Activated T-helper 9 cell treated with anti-CD3 and anti-CD28 coated beads, Interleukin-2, amount 50 U/mL, for 16 hours (primary cell): ENCODE measurements around the gene PLN.

Experiments used
- DNase-seq: peaks from one replicate; pipeline ENCODE4 v3.0.0-alpha.2; 2020; ENCODE audit warnings: low read depth

PLN gene

DNA sequence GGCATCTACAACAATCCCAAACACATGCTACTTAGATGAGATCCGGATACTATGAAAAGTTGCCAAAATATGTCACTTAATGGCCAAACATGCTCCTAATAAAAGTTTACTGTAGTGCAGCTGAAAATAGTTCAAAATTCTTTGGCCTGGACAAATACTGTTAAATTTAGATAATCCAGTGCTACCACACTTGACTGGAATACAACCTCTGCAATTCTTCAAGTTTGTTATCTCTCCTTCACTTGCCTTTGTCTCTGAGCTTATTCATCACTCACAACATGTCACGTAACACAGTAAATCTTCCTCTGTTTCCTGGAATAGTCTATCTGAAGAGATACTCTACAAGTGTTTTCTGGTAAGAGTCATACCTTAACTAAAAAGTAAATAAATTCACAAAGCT, 10.5 kb upstream of the PLN start:
- no peak for DNase-seq

DNA sequence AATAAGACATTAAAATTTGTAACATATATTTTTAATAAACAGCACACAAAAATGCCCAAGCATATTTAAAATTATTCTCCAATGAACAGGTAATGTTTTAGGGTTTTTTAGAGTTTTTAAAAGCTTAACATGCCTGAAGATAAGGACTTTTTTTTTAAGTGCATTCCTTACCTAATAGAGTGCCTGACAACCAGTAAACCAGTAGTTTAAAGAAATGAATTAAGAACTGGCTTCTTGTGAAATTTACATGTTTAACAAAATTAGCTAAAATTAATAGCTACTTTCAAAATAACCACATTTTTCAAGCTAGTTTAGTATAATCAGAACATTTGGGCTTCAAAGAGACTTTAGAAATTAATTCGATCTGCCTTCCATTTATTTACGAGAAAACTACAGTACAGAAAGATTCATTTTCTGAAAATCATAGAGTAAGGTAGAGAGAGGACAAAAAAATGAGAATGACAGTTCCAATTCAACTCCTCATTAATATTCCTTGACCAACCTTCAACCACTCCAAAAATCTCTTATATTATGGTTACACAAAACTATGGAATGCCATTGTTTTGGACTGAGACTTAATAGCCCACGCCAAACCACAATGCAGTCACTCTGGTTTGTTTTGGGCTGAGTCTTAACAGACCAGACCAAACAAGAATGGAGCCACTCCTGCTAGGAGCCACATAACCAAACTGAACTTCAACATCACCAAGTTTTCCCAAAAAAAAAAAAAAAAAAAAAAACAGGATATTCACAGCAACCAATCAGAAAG, 5.7 kb upstream of the PLN start:
- DNase-seq, result no peak

DNA sequence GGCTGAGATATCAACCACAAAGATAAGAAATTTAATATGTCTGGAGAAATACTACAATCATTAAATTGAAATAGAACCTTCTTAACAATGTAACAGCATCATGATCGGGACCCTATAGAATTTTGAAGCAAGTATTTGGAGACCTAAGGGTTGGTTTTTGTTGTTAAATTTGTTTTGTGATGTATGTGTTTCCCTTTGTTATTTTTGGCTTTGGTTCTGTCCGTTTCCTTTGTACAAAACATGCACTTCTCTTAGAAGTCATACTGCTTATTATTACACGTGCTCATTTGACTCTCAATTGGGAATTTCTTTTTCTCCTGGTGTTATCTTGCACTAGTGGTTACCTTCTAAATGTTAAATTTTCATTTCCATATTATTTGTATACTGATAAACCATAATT, 4.0 kb upstream of the PLN start:
- DNase-seq, result no peak

- DNase-seq, result no peak
These were observed 1.8 kb upstream of the PLN start for GRCh38 chr6:118546164-118546879.

DNA sequence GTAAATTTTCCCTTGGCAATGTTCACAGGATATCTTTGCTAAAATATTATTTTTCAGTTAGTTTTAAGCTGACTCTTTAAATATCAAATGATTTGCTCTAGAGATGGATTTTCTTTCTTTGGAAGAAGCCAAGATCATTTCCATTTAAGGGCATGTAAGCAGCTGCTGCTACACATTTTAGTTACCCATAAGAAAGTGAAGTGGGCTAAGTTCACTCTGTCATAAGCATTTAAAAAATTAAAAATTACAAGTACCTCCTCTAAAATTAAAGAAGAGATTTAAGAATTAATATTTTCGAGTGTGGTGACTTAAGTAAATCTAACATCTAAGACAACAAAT, 1.2 kb upstream of the PLN start:
- DNase-seq, result no peak

GRCh38 chr6:118548613-118549012, 517 bp downstream of the PLN start:
- no peak for DNase-seq

DNA sequence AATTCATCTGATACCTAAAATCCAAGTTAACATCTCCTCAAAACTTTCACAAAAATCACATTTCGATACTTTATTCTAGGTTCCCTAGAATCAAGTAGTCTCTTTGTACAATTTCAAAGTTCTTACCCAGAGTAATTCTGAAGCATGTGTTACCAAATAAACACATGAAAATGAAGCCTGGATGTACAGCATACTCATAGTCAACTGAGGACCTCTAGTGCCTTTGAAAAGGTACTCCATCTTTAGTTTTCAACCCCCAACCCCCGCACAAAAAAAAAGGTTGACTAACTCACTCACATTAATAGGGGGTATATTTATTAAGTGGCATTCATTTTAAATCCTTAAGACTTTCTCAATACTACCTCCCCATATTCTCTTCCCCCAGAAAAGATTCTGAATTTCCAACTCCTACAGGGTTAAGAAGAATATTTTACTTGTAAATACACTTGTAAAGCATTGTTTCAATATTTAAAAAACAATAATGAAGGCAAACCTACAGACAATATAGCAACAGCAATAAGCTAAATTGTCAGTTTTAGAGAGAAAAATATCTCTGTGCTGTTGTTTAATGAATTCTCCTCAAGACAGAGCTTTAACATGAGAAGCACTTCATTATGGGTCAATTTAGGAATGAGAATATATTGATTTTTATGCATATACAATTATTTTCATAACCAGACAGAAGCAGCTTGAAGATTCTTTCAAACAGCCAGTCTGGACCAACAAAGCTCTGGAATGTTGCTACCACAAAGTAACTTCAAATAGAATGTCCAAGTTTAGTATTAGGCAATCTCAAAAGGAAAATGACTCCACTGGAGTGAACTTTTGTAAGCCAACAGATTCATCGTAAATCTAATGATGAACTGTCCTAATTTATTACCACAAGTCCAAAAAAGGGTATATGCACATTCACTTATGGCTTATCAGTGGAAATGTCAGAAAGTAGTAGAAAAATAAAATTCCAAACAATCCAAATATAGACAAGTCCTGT, 3.3 kb downstream of the PLN start:
- no peak for DNase-seq

- no peak for DNase-seq
These were observed 5.0 kb downstream of the PLN start for GRCh38 chr6:118553132-118553531.

GRCh38 chr6:118554698-118555097, 6.6 kb downstream of the PLN start:
- no peak for DNase-seq

DNA sequence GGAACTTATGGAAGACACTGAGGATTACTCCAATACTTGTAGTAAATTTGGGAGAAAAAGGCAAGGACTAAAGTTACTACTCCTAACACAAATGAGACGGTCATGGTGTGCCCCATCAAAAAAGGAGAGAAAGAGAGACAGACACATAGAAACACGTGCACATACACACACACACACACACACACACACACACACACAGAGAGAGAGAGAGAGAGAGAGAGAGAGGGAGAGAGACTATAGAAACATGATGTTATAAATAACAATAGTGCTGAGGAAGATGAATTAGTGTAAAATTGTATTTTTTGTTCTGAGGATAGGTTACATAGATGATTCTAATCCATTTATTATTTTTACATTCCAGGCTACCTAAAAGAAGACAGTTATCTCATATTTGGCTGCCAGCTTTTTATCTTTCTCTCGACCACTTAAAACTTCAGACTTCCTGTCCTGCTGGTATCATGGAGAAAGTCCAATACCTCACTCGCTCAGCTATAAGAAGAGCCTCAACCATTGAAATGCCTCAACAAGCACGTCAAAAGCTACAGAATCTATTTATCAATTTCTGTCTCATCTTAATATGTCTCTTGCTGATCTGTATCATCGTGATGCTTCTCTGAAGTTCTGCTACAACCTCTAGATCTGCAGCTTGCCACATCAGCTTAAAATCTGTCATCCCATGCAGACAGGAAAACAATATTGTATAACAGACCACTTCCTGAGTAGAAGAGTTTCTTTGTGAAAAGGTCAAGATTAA, 10.5 kb downstream of the PLN start:
- no peak for DNase-seq

DNA sequence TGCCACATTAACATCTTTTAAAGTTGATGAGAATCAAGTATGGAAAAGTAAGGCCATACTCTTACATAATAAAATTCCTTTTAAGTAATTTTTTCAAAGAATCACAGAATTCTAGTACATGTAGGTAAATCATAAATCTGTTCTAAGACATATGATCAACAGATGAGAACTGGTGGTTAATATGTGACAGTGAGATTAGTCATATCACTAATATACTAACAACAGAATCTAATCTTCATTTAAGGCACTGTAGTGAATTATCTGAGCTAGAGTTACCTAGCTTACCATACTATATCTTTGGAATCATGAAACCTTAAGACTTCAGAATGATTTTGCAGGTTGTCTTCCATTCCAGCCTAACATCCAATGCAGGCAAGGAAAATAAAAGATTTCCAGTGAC, 11.6 kb downstream of the PLN start:
- no peak for DNase-seq

DNA sequence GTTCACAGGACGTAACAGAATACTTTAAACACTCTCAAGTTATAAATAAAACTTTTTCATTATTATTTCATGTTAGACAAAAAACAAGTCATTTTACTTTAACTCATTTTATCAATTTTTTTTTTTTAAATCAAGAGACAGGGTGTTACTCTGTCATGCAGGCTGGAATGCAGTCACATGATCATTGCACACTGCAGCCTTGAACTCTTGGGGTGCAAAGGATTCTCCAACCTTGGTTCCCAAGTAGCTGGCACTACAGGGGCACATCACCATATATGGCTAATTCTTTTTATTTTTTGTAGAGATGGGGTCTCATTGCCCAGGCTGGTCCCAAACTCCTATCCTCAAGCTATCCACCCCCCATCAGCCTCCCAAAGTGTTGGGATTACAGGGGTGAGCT, 14.2 kb downstream of the PLN start:
- no peak for DNase-seq

GRCh38 chr6:118562959-118563358, 14.9 kb downstream of the PLN start:
- DNase-seq, result no peak

DNA sequence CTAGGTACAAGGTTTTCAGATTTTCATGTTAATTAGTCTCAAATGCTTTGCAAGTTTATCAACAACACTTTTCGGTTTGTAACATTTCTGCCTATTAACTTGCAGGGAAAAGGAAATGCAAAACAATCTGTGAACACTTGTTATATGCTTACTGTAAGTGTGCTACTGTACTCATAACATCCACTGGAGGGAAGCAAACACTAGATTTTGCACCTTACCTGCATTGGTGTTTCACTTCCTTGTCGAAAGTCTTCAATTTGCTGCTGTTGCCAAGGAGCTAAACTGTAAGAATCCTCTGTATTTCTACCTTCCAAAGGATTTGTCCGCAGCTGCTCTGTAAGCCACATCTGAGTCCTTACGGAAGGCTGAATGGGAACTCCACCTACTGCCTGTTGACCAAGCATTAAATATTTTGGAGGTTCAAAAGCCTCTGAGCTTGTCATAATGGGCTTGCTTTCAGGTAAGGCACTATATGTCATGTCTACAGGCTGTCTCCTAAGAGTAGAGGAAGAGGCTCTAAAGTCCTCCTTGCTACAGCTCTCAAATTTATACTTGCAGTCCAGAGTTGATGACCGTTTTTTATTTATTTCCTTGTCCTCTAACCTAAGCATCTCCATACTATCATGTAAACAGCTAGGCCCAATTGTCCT, 17.3 kb downstream of the PLN start:
- no peak for DNase-seq

DNA sequence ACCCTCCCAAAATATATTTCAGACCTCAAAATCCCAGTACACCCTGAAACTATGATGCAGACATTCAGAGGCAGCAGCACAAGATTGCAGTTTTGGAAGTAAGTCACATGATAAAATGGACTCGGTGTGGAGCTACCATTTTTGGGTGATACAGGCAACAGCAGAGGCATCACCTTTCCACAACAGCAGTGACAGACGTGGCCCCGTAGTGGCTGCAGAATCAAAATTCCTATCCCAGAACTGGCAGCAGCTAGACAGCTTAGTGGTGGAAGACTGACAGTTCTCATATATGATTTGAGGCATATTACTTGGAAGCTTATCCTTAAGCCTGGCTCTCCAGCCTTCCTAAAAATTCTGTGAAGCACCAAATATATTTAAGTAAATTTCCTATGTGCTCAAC, 19.9 kb downstream of the PLN start:
- DNase-seq, result no peak

GRCh38 chr6:118569498-118569897, 21.4 kb downstream of the PLN start:
- no peak for DNase-seq

GRCh38 chr6:118571121-118571520, 23.0 kb downstream of the PLN start:
- DNase-seq, result no peak

DNA sequence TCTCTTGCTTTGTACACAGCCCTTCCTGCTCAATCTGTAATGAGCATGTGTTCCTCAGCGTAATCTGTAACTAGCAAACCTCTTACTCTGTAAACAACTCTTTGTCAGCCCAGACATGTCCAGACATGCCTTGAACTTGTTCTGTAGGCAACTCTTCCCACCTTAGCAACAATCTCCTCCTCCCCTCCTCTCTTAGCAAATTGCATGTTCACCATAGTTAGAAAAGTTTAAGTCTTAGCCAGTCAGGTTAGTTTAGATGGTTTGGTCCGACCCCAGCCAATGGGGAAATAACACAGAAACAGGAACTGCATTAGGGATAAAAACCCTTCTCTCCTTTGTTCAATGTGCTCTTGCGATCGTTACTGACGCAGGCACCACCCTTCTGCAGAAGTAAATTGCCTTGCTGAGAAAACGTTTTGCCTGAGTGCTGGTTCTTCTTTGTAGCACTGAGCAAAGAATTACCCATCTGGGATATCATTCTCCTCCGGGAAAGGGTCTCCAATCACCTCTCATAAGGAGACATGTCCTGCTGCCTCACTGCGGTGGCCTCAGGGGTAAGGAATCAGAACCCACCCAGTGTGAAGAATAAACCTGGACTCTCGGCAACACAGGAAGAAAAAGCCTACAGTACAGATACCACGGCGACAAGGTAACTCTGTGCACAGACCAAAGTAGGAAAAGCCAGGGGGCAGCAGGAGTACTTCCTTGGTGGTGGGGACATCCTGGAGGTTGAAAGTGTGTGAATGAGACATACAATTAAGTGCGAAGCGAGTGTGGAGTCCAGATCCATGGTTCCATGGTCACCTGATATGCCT, 26.2 kb downstream of the PLN start:
- no peak for DNase-seq

DNA sequence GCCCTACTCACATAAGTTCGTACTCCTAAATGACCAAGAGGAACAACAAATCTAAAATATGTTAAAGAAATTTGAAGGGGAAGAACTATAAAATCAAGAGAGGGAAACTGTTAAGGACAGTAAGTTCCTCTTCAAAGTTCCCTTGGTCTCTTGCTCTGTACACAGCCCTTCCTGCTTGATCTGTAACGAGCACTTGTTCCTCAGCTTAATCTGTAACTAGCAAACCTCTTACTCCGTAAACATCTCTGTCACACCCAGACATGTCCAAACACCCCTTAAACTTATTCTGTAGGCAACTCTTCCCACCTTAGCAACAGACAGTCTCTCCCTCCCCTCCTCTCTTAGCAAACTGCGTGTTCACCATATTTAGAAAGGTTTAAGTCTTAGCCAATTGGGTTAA, 29.9 kb downstream of the PLN start:
- DNase-seq, result no peak

- no peak for DNase-seq
These were observed 30.5 kb downstream of the PLN start for GRCh38 chr6:118578617-118579016.

DNA sequence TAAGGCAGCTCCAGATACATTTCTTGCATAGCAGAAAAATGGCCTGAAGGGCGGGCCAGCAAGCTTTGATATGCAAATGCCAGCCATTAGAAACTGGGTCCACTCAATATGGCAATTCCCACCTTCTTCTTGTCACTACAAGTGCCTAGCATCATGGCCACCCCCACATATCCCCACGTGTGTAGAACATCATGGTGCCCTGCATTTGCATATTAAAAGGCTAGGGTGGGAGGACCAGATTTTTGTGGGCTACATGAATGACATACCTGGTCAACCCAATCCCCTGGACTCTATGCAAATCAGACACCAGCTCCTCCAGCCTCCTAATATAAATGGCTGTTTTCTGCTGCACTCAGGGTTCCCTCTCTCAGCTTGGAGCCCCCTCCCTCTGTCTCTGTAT, 31.7 kb downstream of the PLN start:
- no peak for DNase-seq
